Liver (tissue), 3 donors: ENCODE measurements around the gene DNAH8.

Experiments
- GABPA ChIP-seq, 2 donors: IDR thresholded peaks in 1 of 2; conservative IDR thresholded peaks in 1 of 2; 2 replicates each; pipeline ENCODE4 v1.6.1; 2016; ENCODE audit warnings: antibody characterized with exemption in 2 of 2, mild to moderate bottlenecking in 1 of 2, moderate library complexity in 1 of 2
- HNF4G ChIP-seq: IDR thresholded peaks from 2 replicates; pipeline ENCODE4 v1.6.1; 2016; ENCODE audit warnings: antibody characterized with exemption
- JUND ChIP-seq, 2 donors: IDR thresholded peaks; 2 replicates each; pipeline ENCODE4 v1.6.1; 2016; ENCODE audit warnings: antibody characterized with exemption in 2 of 2
- RAD21 ChIP-seq, 2 donors: IDR thresholded peaks; 2 replicates each; pipeline ENCODE4 v1.6.1; 2016; ENCODE audit warnings: antibody characterized with exemption in 2 of 2, mild to moderate bottlenecking in 2 of 2
- RXRA ChIP-seq, 2 donors: IDR thresholded peaks; 2 replicates each; pipeline ENCODE4 v1.6.1; 2017 to 2018; ENCODE audit warnings: antibody characterized with exemption in 2 of 2, mild to moderate bottlenecking in 1 of 2
- YY1 ChIP-seq: IDR thresholded peaks from 2 replicates; pipeline ENCODE4 v1.6.1; 2016; ENCODE audit warnings: antibody characterized with exemption, mild to moderate bottlenecking
- TF ChIP-seq, protein P1 (sequence below): IDR thresholded peaks from 2 replicates; pipeline ENCODE4 v1.6.1; 2016; ENCODE audit warnings: antibody characterized with exemption, mild to moderate bottlenecking
- TF ChIP-seq, protein P2 (sequence below): fragments of 150-350 bp; IDR thresholded peaks from 2 replicates; pipeline ENCODE4 v1.5.1; 2017; ENCODE audit warnings: improper control_type of control experiment, low read depth, low read length; ENCODE audit not compliant: missing input control
- TF ChIP-seq, protein P3 (sequence below): IDR thresholded peaks from 2 replicates; pipeline ENCODE4 v1.6.1; 2016; ENCODE audit warnings: antibody characterized with exemption
- TF ChIP-seq, protein P4 (sequence below): IDR thresholded peaks from 2 replicates; pipeline ENCODE4 v1.6.1; 2016; ENCODE audit warnings: antibody characterized with exemption
- TF ChIP-seq, protein P5 (sequence below): IDR thresholded peaks from 2 replicates; pipeline ENCODE4 v1.6.1; 2016; ENCODE audit warnings: antibody characterized with exemption
- donor health status: healthy.
- donor health status: healthy.

DNA sequence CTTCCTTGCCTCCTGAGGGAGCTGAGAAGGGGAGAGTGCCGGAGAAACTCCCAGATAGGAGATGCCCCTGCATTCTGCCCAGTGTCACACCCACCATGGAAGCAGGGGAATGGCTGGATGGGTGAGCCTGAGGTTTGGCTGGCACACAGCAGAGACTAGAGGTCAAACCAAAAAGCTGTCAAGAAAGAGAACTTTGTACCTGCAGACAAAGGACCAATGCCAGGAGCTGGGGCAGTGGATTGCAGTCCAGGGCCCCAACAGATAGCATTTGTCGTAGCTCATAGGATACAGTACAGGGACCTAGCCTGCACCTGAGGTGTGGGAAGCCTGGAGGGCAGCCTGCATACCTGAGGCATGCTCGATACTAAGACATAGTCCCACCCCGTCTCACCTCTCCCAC lies 227.3 kb downstream of the DNAH8 start:
- TF ChIP-seq, protein P1, sequence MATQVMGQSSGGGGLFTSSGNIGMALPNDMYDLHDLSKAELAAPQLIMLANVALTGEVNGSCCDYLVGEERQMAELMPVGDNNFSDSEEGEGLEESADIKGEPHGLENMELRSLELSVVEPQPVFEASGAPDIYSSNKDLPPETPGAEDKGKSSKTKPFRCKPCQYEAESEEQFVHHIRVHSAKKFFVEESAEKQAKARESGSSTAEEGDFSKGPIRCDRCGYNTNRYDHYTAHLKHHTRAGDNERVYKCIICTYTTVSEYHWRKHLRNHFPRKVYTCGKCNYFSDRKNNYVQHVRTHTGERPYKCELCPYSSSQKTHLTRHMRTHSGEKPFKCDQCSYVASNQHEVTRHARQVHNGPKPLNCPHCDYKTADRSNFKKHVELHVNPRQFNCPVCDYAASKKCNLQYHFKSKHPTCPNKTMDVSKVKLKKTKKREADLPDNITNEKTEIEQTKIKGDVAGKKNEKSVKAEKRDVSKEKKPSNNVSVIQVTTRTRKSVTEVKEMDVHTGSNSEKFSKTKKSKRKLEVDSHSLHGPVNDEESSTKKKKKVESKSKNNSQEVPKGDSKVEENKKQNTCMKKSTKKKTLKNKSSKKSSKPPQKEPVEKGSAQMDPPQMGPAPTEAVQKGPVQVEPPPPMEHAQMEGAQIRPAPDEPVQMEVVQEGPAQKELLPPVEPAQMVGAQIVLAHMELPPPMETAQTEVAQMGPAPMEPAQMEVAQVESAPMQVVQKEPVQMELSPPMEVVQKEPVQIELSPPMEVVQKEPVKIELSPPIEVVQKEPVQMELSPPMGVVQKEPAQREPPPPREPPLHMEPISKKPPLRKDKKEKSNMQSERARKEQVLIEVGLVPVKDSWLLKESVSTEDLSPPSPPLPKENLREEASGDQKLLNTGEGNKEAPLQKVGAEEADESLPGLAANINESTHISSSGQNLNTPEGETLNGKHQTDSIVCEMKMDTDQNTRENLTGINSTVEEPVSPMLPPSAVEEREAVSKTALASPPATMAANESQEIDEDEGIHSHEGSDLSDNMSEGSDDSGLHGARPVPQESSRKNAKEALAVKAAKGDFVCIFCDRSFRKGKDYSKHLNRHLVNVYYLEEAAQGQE, result no peak
- TF ChIP-seq, protein P2, sequence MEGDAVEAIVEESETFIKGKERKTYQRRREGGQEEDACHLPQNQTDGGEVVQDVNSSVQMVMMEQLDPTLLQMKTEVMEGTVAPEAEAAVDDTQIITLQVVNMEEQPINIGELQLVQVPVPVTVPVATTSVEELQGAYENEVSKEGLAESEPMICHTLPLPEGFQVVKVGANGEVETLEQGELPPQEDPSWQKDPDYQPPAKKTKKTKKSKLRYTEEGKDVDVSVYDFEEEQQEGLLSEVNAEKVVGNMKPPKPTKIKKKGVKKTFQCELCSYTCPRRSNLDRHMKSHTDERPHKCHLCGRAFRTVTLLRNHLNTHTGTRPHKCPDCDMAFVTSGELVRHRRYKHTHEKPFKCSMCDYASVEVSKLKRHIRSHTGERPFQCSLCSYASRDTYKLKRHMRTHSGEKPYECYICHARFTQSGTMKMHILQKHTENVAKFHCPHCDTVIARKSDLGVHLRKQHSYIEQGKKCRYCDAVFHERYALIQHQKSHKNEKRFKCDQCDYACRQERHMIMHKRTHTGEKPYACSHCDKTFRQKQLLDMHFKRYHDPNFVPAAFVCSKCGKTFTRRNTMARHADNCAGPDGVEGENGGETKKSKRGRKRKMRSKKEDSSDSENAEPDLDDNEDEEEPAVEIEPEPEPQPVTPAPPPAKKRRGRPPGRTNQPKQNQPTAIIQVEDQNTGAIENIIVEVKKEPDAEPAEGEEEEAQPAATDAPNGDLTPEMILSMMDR, result no peak
- TF ChIP-seq RXRA (IDR thresholded peaks at IDR 0.05), result no peak
- TF ChIP-seq JUND (IDR thresholded peaks at IDR 0.05), result no peak
- TF ChIP-seq YY1, result no peak
- TF ChIP-seq, protein P3, sequence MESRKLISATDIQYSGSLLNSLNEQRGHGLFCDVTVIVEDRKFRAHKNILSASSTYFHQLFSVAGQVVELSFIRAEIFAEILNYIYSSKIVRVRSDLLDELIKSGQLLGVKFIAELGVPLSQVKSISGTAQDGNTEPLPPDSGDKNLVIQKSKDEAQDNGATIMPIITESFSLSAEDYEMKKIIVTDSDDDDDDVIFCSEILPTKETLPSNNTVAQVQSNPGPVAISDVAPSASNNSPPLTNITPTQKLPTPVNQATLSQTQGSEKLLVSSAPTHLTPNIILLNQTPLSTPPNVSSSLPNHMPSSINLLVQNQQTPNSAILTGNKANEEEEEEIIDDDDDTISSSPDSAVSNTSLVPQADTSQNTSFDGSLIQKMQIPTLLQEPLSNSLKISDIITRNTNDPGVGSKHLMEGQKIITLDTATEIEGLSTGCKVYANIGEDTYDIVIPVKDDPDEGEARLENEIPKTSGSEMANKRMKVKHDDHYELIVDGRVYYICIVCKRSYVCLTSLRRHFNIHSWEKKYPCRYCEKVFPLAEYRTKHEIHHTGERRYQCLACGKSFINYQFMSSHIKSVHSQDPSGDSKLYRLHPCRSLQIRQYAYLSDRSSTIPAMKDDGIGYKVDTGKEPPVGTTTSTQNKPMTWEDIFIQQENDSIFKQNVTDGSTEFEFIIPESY, result no peak
- TF ChIP-seq, protein P4, sequence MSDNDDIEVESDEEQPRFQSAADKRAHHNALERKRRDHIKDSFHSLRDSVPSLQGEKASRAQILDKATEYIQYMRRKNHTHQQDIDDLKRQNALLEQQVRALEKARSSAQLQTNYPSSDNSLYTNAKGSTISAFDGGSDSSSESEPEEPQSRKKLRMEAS, result no peak
- TF ChIP-seq HNF4G, result peak; percentile 6
- TF ChIP-seq, protein P5, sequence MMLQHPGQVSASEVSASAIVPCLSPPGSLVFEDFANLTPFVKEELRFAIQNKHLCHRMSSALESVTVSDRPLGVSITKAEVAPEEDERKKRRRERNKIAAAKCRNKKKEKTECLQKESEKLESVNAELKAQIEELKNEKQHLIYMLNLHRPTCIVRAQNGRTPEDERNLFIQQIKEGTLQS, result no peak
- TF ChIP-seq RAD21 (IDR thresholded peaks at IDR 0.05), result no peak
- TF ChIP-seq GABPA (IDR thresholded peaks at IDR 0.05 in 1 of 2, conservative IDR thresholded peaks at IDR 0.05 in 1 of 2), result no peak
